HG02798 (cell line): ENCODE data around the gene SOX6.

Experiments
- ATAC-seq: cut with Tn5 transposase; IDR thresholded peaks from one replicate; pipeline ENCODE4 v1.9.1; 2021; ENCODE audit warnings: mild to moderate bottlenecking; ENCODE audit not compliant: unreplicated experiment, poor library complexity

The SOX6 gene

DNA sequence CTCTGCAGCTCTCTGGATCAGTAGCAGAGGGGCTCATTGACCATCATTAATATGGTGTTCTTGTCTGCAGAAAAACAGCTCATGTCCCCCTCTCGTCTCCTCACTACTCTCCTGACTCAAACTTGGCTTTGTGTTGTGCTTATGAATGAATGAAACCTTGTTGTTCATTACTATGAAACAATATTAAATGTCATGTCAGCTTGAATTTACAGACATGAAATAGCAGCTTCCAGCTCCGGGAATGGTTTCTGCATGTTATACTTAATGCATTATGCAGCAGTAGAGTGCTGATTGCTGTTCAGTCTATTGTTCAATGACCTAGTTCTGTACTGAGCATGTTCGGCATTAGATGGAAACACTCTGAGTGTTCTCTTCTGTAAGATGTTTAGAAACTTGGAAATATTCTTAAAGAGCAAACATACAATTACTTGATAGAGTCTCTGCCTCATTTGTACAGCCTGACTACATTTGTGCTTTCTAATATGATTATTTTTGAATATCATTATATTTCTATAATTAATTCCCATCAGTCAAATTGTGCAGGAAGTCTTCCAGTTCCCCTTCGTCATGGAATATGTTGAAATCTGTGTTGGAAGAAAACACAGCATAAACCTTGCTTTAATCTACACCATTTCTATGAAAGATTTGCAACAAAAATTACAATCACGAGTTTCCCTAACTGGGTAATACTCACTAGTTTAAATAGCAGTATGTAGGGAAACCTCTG is 340.4 kb downstream of the SOX6 start:
- ATAC-seq = no peak

GRCh38 chr11:16013649-16014275 is 342.6 kb downstream of the SOX6 start:
- no peak for ATAC-seq

- ATAC-seq = no peak
Observed at GRCh38 chr11:16013242-16013641, 343.1 kb downstream of the SOX6 start.

DNA sequence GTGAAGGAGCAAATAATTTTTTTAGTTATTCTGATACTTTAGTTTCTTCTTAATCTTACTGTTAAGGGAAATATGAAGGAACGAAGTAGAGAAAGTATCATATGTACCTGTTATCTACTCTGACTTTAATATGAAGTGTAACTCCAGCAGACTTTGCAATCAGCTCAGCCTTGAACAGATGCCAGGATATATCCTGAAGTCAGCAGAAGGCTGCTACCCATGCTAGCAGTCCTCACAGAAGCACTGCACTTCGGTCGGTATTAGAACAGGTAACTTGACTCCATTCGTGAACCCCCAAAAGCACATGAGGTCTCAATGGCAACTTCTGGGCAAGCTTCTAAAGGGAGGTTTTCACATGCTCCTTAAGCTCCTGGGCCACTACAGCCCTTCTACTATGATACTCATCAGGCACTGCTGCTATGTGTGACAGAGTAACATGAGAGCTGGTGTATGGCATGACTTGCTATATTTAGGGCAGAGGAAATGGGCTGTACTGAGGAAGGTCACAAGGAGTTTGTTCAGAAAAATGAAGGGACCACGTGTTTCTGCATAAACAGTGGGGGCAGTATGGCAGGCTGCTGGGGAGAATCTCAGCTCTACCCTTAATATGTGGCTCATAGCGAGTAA is 344.1 kb downstream of the SOX6 start:
- ATAC-seq = no peak

DNA sequence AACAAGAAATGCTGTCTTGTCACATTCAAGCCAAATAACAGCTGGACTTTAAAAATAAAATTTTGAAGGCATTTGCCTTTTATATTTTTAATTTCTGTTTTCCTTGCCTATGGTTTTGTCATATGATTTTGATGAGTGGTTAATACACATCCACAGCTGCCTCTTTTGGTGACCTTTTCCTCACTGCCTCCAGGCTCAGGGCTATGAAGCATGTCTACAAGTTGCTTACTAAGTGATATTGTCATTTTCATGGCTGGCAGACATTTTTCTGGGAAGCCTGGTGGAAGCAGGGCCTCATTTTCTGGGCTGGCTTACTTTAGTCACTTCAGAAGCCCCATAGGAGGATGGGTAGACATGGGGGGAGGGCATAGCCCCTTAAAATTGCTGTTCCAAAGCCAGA is 344.9 kb downstream of the SOX6 start:
- no peak for ATAC-seq

- no peak for ATAC-seq
Observed at GRCh38 chr11:16009021-16009420, 347.3 kb downstream of the SOX6 start.

DNA sequence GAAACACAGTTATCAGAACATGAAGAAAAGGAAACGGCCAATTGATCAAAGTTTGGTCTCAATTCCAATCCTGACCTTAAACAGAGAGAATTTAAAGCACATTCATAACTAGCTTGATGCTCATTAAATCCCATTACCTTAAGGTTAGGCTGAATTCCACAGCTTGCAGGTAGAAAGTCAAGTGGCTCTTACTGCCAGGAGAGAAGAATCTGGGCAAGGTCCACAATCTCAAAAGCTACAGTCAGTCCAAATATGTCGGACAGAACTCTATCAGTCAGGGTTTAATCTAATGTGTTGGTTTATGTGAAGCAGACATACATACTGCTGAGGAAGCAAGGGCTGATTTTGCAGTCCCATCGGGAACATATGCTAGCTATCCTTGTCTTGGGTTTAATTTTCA is 348.8 kb downstream of the SOX6 start:
- ATAC-seq = no peak

DNA sequence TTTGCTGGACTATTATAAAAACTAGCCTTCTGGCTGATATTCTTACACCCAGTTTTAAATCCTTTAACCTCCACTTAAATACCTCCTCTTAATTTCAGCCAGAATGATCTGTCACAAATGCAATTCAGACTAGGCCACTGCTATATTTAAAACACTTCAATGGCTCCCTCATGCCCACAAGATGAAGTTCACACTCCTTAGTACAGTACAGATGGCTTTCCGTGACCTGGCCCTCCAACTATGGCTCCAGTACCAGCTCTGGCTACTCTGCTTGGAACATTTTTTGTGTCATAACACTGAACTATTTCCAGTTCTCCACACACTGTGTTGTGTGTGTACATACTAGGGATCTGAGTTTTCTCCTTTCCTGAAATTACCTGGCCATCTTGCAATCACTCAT is 353.4 kb downstream of the SOX6 start:
- no peak for ATAC-seq

- peak; percentile 60 for ATAC-seq
Observed at GRCh38 chr11:16001899-16002426, 354.4 kb downstream of the SOX6 start.

- peak; percentile 13 for ATAC-seq
Observed at GRCh38 chr11:16001044-16001568, 355.2 kb downstream of the SOX6 start.

DNA sequence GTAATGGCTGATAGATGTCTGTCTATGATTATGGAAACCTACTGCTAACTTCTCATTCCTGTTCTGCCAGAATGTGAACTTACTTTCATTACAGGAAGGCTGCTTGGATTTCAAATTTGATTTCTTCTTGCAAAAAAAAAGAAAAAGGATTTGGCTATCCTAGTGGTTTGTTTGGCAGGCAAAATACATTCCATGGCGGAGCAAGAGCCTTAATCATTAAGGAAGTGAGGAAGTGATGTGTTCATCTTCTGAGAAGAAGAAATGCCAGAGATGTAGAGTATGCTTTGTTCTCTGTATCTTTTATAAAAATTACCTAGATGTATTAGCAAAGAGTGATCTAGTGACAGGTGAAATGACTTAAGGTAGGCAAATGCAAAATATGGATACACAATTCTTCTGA is 356.3 kb downstream of the SOX6 start:
- ATAC-seq = no peak

GRCh38 chr11:15993345-15993744 is 363.0 kb downstream of the SOX6 start:
- no peak for ATAC-seq

DNA sequence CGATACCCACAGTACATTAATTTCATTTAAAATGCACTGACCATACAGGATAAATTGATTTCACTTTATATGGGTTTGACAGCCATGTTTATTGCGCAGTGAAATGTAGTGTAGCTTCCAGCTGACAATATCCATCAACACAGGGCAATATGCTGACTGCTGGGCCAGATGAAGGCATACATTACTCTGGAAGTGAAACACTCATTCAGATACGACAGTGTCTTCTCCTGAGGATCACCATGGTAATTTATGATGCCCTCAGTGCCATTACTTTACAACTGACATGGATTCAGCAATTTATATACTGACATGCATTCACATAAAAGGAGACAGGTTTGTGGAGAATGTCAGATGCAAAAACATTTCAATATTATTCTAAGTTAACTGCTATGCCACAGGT is 365.1 kb downstream of the SOX6 start:
- no peak for ATAC-seq

- ATAC-seq = no peak
Observed at GRCh38 chr11:15989685-15990084, 366.7 kb downstream of the SOX6 start.

DNA sequence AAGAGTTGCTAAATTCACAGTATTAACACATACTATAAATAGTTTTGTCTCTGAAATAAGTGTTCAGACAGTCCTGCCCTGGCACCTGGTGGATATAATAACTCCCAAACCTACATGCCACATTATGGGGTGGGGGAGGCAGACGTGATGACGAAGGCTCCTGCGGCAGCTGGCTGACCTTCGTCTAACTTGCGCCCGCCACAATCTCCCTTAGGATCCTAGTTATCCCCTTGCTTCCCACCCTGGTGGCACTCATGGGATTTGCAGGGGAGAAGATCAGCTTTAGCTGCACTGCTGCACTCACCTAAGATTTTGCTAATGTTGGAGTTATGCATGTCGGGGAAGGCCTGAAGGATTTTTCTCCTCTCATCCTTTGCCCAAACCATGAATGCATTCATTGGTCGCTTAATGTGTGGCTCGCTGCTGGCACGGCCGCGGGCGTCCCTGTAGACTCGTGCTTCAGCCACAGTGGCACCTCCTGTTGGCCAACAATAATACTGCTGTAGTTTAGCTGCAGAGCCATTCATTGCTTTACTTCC is 367.6 kb downstream of the SOX6 start:
- no peak for ATAC-seq

DNA sequence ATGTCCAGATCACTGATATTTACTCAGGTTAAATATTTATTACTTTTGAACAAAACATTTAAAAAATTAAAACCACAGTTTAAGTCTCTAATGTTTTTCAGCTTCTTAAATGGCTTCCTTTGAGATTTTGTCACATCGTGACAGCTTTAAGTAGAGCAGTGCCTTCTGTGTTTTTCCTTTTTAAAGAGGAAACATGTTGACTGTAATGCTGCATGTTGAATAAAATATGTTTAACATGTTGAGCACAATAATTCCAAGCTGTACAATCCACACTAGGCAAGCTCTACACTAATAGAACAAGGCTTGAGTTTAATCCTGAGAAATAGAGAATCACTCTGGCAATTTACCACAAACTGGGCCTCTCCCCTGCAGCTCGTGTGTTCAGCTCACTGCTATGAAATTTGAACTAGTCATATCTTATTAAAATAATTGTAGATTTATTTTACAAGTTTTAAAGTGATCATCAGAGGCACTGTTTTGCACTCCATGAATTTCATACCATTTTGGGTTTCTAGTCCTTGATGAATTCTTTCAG is 368.3 kb downstream of the SOX6 start:
- no peak for ATAC-seq

GRCh38 chr11:15987046-15987445 is 369.3 kb downstream of the SOX6 start:
- ATAC-seq = no peak

DNA sequence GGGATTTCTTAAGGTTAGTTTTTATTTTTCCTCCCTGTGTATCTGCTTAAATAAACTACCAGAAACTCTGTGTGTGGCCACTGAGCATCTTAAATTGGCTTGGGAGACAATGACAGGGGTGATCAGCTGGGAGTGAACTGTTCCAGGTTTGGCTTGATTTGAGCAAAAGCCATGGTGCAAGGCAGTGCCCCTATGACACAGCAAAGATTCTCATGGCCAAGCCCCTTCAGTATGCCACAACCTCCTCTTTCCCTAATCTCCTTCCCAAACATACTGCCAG is 370.5 kb downstream of the SOX6 start:
- no peak for ATAC-seq

DNA sequence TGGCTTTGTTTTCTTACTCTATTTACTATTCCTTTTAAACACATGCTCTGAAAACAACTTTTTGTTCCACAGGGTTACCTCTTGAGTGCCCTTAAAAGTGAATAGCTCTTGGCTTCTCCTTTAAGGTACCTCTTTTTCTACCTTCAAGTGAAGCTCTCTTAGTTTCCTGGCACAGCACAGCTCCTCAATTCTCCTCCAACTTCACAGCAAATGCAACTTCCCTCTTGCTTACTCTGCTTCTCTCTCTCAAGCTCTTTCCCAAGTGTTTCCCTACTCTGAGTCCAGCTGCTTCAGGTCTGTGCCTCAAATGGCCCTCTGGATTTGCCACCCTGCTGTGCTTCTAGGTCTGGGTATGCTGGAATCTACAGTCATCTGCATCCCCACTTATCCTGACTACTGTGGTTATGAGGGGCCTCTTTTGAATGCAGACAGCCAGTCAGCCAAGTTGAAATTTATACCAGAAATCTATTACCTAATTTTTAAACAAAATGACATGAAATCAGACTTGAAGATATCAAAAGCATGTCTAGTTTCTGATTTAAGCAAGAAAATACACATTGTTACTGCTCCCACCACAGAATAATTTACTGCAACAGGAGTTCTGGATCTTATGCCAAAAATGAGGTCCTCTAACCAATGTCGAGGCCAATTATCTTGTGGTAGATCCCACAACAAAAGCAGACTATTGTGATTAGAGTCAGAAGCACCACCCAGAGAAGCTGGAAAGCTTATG is 371.1 kb downstream of the SOX6 start:
- no peak for ATAC-seq

GRCh38 chr11:15981292-15981691 is 375.1 kb downstream of the SOX6 start:
- ATAC-seq = no peak
